Measurements from ENCODE around the gene C14orf180. TPM values are rescaled to one million over a fixed set of nuclear protein-coding genes. Genes with fewer than 3 reads are reported as not detected.

Gene C14orf180
- total and polyA plus RNA-seq, 2 of the 8 experiments (the other 6 are each of a cell fraction or from before 2014, with no cell fraction given) = not detected

GRCh38 chr14:104557766-104558165, 21.8 kb upstream of the C14orf180 start:
- Histone ChIP-seq H3K4me2 (ENCODE audit: insufficient read depth in 1 of 2, low read depth in 2 of 2, low read length in 2 of 2) (no peak overlapping the region), H3K23ac (ENCODE audit: insufficient read length) (no peak overlapping the region), H2BK20ac (ENCODE audit: low read length) (no peak overlapping the region), H3K9ac (replicated peaks in 1 of 4; ENCODE audit: extremely low read depth in 1 of 4, low read depth in 3 of 4, low read length in 3 of 4) (no peak overlapping the region), H3K27me3 (replicated peaks in 1 of 4; ENCODE audit: control insufficient read depth in 3 of 4, extremely low read depth in 1 of 4, insufficient read depth in 3 of 4, low read length in 3 of 4) (no peaks in the 10 kb centered on the region), H4K91ac (replicated peaks; ENCODE audit: insufficient read length, low read length) (no peak overlapping the region), H3K4me3 (ENCODE audit: extremely low read depth in 1 of 4, insufficient read depth in 2 of 4, low read depth in 3 of 4, low read length in 4 of 4) (no peak overlapping the region), H2BK12ac (ENCODE audit: low read depth, low read length) (no peak overlapping the region), H3K36me3 (ENCODE audit: control insufficient read depth in 2 of 4, insufficient read depth in 4 of 4, low read length in 3 of 4) (no peaks in the 10 kb centered on the region), H3K4ac (replicated peaks; ENCODE audit: insufficient read length, low read depth, low read length) (no peak overlapping the region), H3K79me2 (ENCODE audit: control insufficient read depth in 1 of 2, insufficient read depth in 2 of 2, low read length in 2 of 2) (no peaks in the 10 kb centered on the region), H3K4me1 (replicated peaks in 1 of 4; ENCODE audit: control insufficient read depth in 3 of 4, insufficient read depth in 4 of 4, low read length in 3 of 4) (no peaks in the 10 kb centered on the region), H3K23me2 (ENCODE audit: low read depth, low read length) (no peaks in the 10 kb centered on the region), H4K5ac (ENCODE audit: insufficient read length, low read depth, low read length) (no peak overlapping the region), H2BK5ac (ENCODE audit: low read depth, low read length) (no peak overlapping the region), H3K27ac (ENCODE audit: low read depth, low read length) (no peak overlapping the region), H3K56ac (replicated peaks; ENCODE audit: insufficient read length, low read depth, low read length) (no peak overlapping the region), H3K18ac (ENCODE audit: extremely low read depth, low read length) (no peak overlapping the region; the same call in 1 of the 2 replicates), H4K20me1 (replicated peaks in 1 of 2; ENCODE audit: control insufficient read depth in 1 of 2, insufficient read depth in 2 of 2, low read length in 2 of 2) (peaks cover 0 to 3% of the 10 kb centered on the region in 2 experiments), H2AK5ac (ENCODE audit: low read depth, low read length) (no peak overlapping the region), H2AFZ (ENCODE audit: low read length) (no peak overlapping the region), H3K14ac (ENCODE audit: insufficient read length) (no peak overlapping the region), H3K79me1 (ENCODE audit: low read depth, low read length) (no peaks in the 10 kb centered on the region), H2BK120ac (replicated peaks; ENCODE audit: low read depth, low read length) (no peak overlapping the region), H4K8ac (ENCODE audit: extremely low read depth, insufficient read depth, low read length) (no peak overlapping the region), H3K9me3 (ENCODE audit: insufficient read depth in 2 of 2, low read depth in 1 of 2, low read length in 1 of 2) (no peaks in the 10 kb centered on the region), H2BK15ac (ENCODE audit: low read length) (no peak overlapping the region)
- CTCF ChIA-PET (ENCODE audit: partially characterized antibody) = interaction anchor here (0.6 to 1.3 kb wide), 4 partner anchors 11 to 613 kb away, joined by 3 read pairs; no protein-coding TSS in a partner anchor
- FAIRE-seq = no peak
- no peak for DNase-seq (ENCODE audit: low read depth in 1 of 2, low spot score in 2 of 2)
- 87% methylated on average over 1 of the region's 1 CpG; no CpG with 5 or more reads in 1 of the 2 experiments for WGBS, 2 experiments (ENCODE audit: extremely low coverage in 1 of 2, insufficient coverage in 1 of 2, insufficient read length in 1 of 2, insufficient replicate concordance in 2 of 2, low coverage in 1 of 2, low lambda C conversion rate in 2 of 2, missing lambda C conversion rate in 1 of 2)
- POLR2A ChIA-PET (ENCODE audit: partially characterized antibody) = no interaction called here
- TF ChIP-seq EP300 (IDR thresholded peaks at IDR 0.05; ENCODE audit: borderline replicate concordance in 1 of 2, low read depth in 2 of 2, low read length in 2 of 2) (no peak), SUZ12 (IDR thresholded peaks at IDR 0.05; ENCODE audit: low read length) (no peak), E2F6 (IDR thresholded peaks at IDR 0.05) (no peak), CEBPB (IDR thresholded peaks at IDR 0.05; ENCODE audit: low read depth, low read length) (no peak), POU5F1 (IDR thresholded peaks at IDR 0.05; ENCODE audit: low read depth, low read length) (no peak), CREB1 (IDR thresholded peaks at IDR 0.05) (no peak), BRCA1 (IDR thresholded peaks at IDR 0.05; ENCODE audit: low read depth, low read length) (no peak), TAF7 (optimal IDR thresholded peaks at IDR 0.05; ENCODE audit: borderline replicate concordance, low read depth, low read length) (no peak), CHD2 (IDR thresholded peaks at IDR 0.05; ENCODE audit: low read length) (no peak), POLR2A (IDR thresholded peaks at IDR 0.05; ENCODE audit: control extremely low read depth in 1 of 2, low read depth in 2 of 2, low read length in 2 of 2) (no peak), JUN (IDR thresholded peaks at IDR 0.05; ENCODE audit: low read depth, low read length) (no peak), SAP30 (IDR thresholded peaks at IDR 0.05; ENCODE audit: insufficient read depth, insufficient replicate concordance, low read length) (no peak), USF2 (IDR thresholded peaks at IDR 0.05; ENCODE audit: low read length) (no peak)
